Measurements from ENCODE around the gene CCNY. TPM values are rescaled to one million over a fixed set of nuclear protein-coding genes. Genes with fewer than 3 reads are reported as not detected.

The CCNY gene
- polyA plus RNA-seq, 2 of the 4 experiments (the other 2 are of a cell fraction) = 28.1 to 55.5 TPM

GRCh38 chr10:35391153-35391953 lies 55.0 kb downstream of the CCNY start:
- Histone ChIP-seq H3K4me1 (peaks cover 37% of the 10 kb centered on the region), H3K4me3 (no peak overlapping the region), H3K9me3 (peaks cover 16% of the 10 kb centered on the region; the same call in 2 of the 3 replicates), H3K4me2 (no peak overlapping the region), H3K27ac (no peak overlapping the region)
- CTCF ChIA-PET = interaction anchor here (1.8 kb wide), 1 partner anchor 31 kb away, joined by 4 read pairs; no protein-coding TSS in a partner anchor
- ATAC-seq (no peak), FAIRE-seq (no peak), DNase-seq (ENCODE audit: low read depth in 1 of 2, low spot score in 1 of 2) (no peak)
- TF ChIP-seq ZFP36 (IDR thresholded peaks at IDR 0.05; ENCODE audit: borderline replicate concordance, partially characterized antibody) (no peak), CBX2 (IDR thresholded peaks at IDR 0.05; ENCODE audit: borderline replicate concordance, low read depth) (no peak), FOXS1 (CRISPR knock-in tag; IDR thresholded peaks at IDR 0.05) (no peak)
- 97% methylated on average over 9 of the region's 9 CpGs for WGBS (ENCODE audit: missing lambda C conversion rate)
- POLR2A ChIA-PET = no interaction called here

DNA sequence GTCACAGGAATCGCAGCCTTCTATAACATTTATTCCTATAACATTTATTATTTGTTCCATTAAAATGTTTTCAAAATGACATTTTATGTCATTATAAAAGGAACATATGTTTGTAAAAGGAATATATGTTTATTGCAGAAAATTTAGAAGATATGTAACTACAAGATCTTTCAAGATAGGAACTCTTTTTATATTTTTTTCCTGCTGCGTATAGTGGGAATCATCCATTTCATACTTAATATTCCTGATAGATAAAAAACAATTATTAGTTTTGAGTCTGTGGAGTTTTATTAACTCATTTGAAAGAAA lies 55.6 kb downstream of the CCNY start:
- DNase-seq (ENCODE audit: low read depth in 1 of 2, low spot score in 1 of 2) = no peak
- WGBS (ENCODE audit: missing lambda C conversion rate) = 94% methylated on average over 2 of the region's 2 CpGs
- Histone ChIP-seq H3K4me3 (no peak overlapping the region), H3K4me2 (no peak overlapping the region), H3K27ac (no peak overlapping the region), H3K4me1 (peaks cover 31% of the 10 kb centered on the region), H3K9me3 (peaks cover 16% of the 10 kb centered on the region; the same call in 2 of the 3 replicates)
- TF ChIP-seq NPAS2 (CRISPR knock-in tag; IDR thresholded peaks at IDR 0.05; ENCODE audit: borderline replicate concordance) (no peak), RFX5 (IDR thresholded peaks at IDR 0.05) (no peak), BCL3 (IDR thresholded peaks at IDR 0.05) (no peak), FOXS1 (CRISPR knock-in tag; IDR thresholded peaks at IDR 0.05) (no peak), ATOH8 (CRISPR knock-in tag; IDR thresholded peaks at IDR 0.05; ENCODE audit: low read depth) (no peak), HOXA7 (CRISPR knock-in tag; IDR thresholded peaks at IDR 0.05) (no peak), MYC (IDR thresholded peaks at IDR 0.05; ENCODE audit: borderline replicate concordance, low read length) (no peak), EHF (CRISPR knock-in tag; IDR thresholded peaks at IDR 0.05) (no peak), POLR2A (IDR thresholded peaks at IDR 0.05; ENCODE audit: low read length) (no peak), MAZ (IDR thresholded peaks at IDR 0.05; ENCODE audit: borderline replicate concordance, low read depth, low read length) (no peak), USF2 (IDR thresholded peaks at IDR 0.05) (no peak), RNF2 (IDR thresholded peaks at IDR 0.05; ENCODE audit: borderline replicate concordance, low read depth) (no peak), HDAC2 (IDR thresholded peaks at IDR 0.05) (no peak), CEBPB (IDR thresholded peaks at IDR 0.05) (no peak)
- TF ChIP-seq, protein P1, sequence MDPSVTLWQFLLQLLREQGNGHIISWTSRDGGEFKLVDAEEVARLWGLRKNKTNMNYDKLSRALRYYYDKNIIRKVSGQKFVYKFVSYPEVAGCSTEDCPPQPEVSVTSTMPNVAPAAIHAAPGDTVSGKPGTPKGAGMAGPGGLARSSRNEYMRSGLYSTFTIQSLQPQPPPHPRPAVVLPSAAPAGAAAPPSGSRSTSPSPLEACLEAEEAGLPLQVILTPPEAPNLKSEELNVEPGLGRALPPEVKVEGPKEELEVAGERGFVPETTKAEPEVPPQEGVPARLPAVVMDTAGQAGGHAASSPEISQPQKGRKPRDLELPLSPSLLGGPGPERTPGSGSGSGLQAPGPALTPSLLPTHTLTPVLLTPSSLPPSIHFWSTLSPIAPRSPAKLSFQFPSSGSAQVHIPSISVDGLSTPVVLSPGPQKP (IDR thresholded peaks at IDR 0.05; ENCODE audit: low read depth, low read length) = no peak
- TF ChIP-seq, protein P2, sequence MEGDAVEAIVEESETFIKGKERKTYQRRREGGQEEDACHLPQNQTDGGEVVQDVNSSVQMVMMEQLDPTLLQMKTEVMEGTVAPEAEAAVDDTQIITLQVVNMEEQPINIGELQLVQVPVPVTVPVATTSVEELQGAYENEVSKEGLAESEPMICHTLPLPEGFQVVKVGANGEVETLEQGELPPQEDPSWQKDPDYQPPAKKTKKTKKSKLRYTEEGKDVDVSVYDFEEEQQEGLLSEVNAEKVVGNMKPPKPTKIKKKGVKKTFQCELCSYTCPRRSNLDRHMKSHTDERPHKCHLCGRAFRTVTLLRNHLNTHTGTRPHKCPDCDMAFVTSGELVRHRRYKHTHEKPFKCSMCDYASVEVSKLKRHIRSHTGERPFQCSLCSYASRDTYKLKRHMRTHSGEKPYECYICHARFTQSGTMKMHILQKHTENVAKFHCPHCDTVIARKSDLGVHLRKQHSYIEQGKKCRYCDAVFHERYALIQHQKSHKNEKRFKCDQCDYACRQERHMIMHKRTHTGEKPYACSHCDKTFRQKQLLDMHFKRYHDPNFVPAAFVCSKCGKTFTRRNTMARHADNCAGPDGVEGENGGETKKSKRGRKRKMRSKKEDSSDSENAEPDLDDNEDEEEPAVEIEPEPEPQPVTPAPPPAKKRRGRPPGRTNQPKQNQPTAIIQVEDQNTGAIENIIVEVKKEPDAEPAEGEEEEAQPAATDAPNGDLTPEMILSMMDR (IDR thresholded peaks at IDR 0.05) = no peak
- ChIA-PET CTCF (interaction anchor here (1.4 to 1.8 kb wide), 2 partner anchors 10 to 30 kb away, joined by 3 to 4 read pairs; no protein-coding TSS in a partner anchor), POLR2A (no interaction called here)
- FAIRE-seq = no peak
- no peak for ATAC-seq
